Progenitor cell of endocrine pancreas (in vitro differentiated cells): ENCODE results near the gene E2F1. TPM values are rescaled to one million over a fixed set of nuclear protein-coding genes. Genes with fewer than 3 reads are reported as not detected.
A peak's percentile ranks its signal among the peaks of the same experiment; 100 is the strongest.

Experiments
- DNase-seq: peaks from one replicate; pipeline ENCODE4 v3.0.0; 2021; ENCODE audit warnings: low spot score; ENCODE audit not compliant: unreplicated experiment
- H3K27ac Mint-ChIP-seq: 2 replicates; pipeline ENCODE4 v1.8.0; 2021; ENCODE audit warnings: mild to moderate bottlenecking, moderate library complexity, mixed read lengths
- H3K27me3 Mint-ChIP-seq: 2 replicates; pipeline ENCODE4 v1.8.0; 2021; ENCODE audit warnings: mixed read lengths
- H3K36me3 Mint-ChIP-seq: 2 replicates; pipeline ENCODE4 v1.8.0; 2022; ENCODE audit warnings: mixed read lengths; ENCODE audit not compliant: insufficient read depth
- H3K4me1 Mint-ChIP-seq: 2 replicates; pipeline ENCODE4 v1.8.0; 2021; ENCODE audit warnings: low read depth, mixed read lengths
- H3K4me3 Mint-ChIP-seq: 2 replicates; pipeline ENCODE4 v1.8.0; 2021; ENCODE audit warnings: low read depth, mild to moderate bottlenecking, moderate library complexity, mixed read lengths
- H3K9me3 Mint-ChIP-seq: 2 replicates; pipeline ENCODE4 v1.8.0; 2021; ENCODE audit warnings: low read depth, mixed read lengths
- CTCF ChIP-seq: fragments of 200-600 bp; sonication (generic); IDR thresholded peaks from one replicate; pipeline ENCODE4 v1.5.0; 2021; ENCODE audit warnings: antibody characterized with exemption, mild to moderate bottlenecking; ENCODE audit not compliant: unreplicated experiment
- total RNA-seq: library from RNA; stranded (reverse); gene quantifications from 2 replicates; pipeline ENCODE4 v1.2.1, GENCODE V29; 2021

The E2F1 gene
- total RNA-seq, 1 donor from 2014 or later: 26.5 TPM

GRCh38 chr20:33667676-33668465 is 18.3 kb downstream of the E2F1 start:
- peak overlapping the region; percentile 46 for H3K4me3 Mint-ChIP-seq
- DNase-seq: peak; percentile 72
- peaks cover 3% of the 10 kb centered on the region for H3K27me3 Mint-ChIP-seq
- peaks cover 24% of the 10 kb centered on the region for H3K4me1 Mint-ChIP-seq
- H3K27ac Mint-ChIP-seq: no peak overlapping the region
- TF ChIP-seq CTCF: peak; percentile 91
- H3K9me3 Mint-ChIP-seq: no peaks in the 10 kb centered on the region
- H3K36me3 Mint-ChIP-seq: peaks cover 16% of the 10 kb centered on the region

- Mint-ChIP-seq H3K4me3 (peak overlapping the region; percentile 46), H3K36me3 (peaks cover 16% of the 10 kb centered on the region), H3K27ac (no peak overlapping the region), H3K27me3 (peaks cover 3% of the 10 kb centered on the region), H3K4me1 (peaks cover 20% of the 10 kb centered on the region), H3K9me3 (no peaks in the 10 kb centered on the region)
- no peak for TF ChIP-seq CTCF
- no peak for DNase-seq
Measured at GRCh38 chr20:33667245-33667675, 18.9 kb downstream of the E2F1 start.

- peaks cover 14% of the 10 kb centered on the region for H3K36me3 Mint-ChIP-seq
- H3K27ac Mint-ChIP-seq: peak within 1 kb of the TSS; percentile 1
- no peaks in the 10 kb centered on the region for H3K9me3 Mint-ChIP-seq
Measured at GRCh38 chr20:33666293-33667244, 19.6 kb downstream of the E2F1 start, which contains the start of gene ACTL10. Gene ACTL10 (plus strand): TSS chr20:33666943. CDS start chr20:33667498, 555 bp downstream.

GRCh38 chr20:33664762-33665144 is 21.4 kb downstream of the E2F1 start:
- Mint-ChIP-seq H3K9me3 (no peaks in the 10 kb centered on the region), H3K36me3 (peaks cover 11% of the 10 kb centered on the region), H3K27me3 (peaks cover 3% of the 10 kb centered on the region), H3K4me3 (peak overlapping the region; percentile 85), H3K4me1 (peaks cover 11% of the 10 kb centered on the region), H3K27ac (peak overlapping the region; percentile 50)
- no peak for TF ChIP-seq CTCF
- DNase-seq: no peak

More at GRCh38 chr20:33666293-33667244, 19.6 kb downstream of the E2F1 start, which contains the start of gene ACTL10:
- peak; percentile 30 for TF ChIP-seq CTCF
- Mint-ChIP-seq H3K4me1 (peaks cover 16% of the 10 kb centered on the region), H3K4me3 (peak within 1 kb of the TSS; percentile 76), H3K27me3 (peaks cover 3% of the 10 kb centered on the region)
- peak; percentile 77 for DNase-seq

- DNase-seq: no peak
- no peak for TF ChIP-seq CTCF
- Mint-ChIP-seq H3K36me3 (peaks cover 10% of the 10 kb centered on the region), H3K4me1 (peaks cover 11% of the 10 kb centered on the region), H3K4me3 (peak overlapping the region; percentile 85), H3K27me3 (peaks cover 3% of the 10 kb centered on the region), H3K27ac (peak overlapping the region; percentile 50), H3K9me3 (no peaks in the 10 kb centered on the region)
Measured at GRCh38 chr20:33664085-33664761, 22.0 kb downstream of the E2F1 start.
